Measurements from ENCODE around the gene CACNG7. TPM values are rescaled to one million over a fixed set of nuclear protein-coding genes. Genes with fewer than 3 reads are reported as not detected.

CACNG7 gene
- total RNA-seq, 1 experiment from 2014 or later = not detected

- ATAC-seq (no peak), DNase-seq (no peak)
- Histone ChIP-seq H3K9me2 (replicated peaks; ENCODE audit: low read length) (no peaks in the 10 kb centered on the region), H3K9me3 (ENCODE audit: low read length) (no peaks in the 10 kb centered on the region), H3K36me3 (ENCODE audit: low read depth, low read length) (no peaks in the 10 kb centered on the region), H3K27ac (ENCODE audit: low read length) (no peak overlapping the region), H3K79me2 (ENCODE audit: low read length) (no peaks in the 10 kb centered on the region), H3K9ac (ENCODE audit: low read length) (no peak overlapping the region), H2AFZ (ENCODE audit: low read length) (no peak overlapping the region), H3F3A (ENCODE audit: low read length, unreplicated experiment) (no peaks in the 10 kb centered on the region), H3K4me1 (ENCODE audit: insufficient read depth, low read length) (peaks cover 12% of the 10 kb centered on the region), H4K20me1 (ENCODE audit: low read length) (no peaks in the 10 kb centered on the region), H3K4me2 (ENCODE audit: low read length) (no peak overlapping the region), H3K27me3 (ENCODE audit: low read length) (no peaks in the 10 kb centered on the region), H3K4me3 (ENCODE audit: low read length) (no peak overlapping the region)
- TF ChIP-seq CTCF (conservative IDR thresholded peaks at IDR 0.05; ENCODE audit: low read depth, low read length) (no peak), EZH2 (IDR thresholded peaks at IDR 0.05; ENCODE audit: low read length, unreplicated experiment) (no peak), EZH2phosphoT487 (IDR thresholded peaks at IDR 0.05; ENCODE audit: borderline replicate concordance, low read length) (no peak)
- intact Hi-C loops (cut with micrococcal nuclease) = no loop called here
- ChIA-PET POLR2A (ENCODE audit: unreplicated experiment) (no interaction called here), CTCF (no interaction called here)
- BruUV-seq (replicated peaks) = no TSS peak
These were observed 76.8 kb downstream of the CACNG7 start for GRCh38 chr19:53985863-53986262.

DNA sequence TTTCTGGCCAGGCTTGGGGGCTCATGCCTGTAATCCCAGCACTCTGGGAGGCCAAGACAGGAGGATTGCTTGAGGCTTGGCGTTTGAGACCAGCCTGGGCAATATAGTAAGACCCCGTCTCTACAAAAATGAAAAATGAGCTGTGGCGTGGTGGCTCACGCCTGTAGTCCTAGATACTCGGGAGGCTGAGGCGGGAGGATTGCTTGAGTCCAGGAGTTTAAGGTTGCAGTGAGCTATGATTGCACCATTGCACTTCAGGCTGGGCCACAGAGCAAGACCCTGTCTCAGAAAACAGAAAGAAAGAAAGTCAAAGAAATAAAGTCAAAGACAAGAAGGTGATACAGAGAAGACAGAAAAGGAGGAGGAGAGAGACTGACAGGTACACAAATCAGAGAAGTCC is 79.9 kb downstream of the CACNG7 start:
- intact Hi-C loops (cut with micrococcal nuclease) = no loop called here
- Histone ChIP-seq H3K4me2 (ENCODE audit: low read length) (no peak overlapping the region), H3F3A (ENCODE audit: low read length, unreplicated experiment) (no peaks in the 10 kb centered on the region), H3K36me3 (ENCODE audit: low read depth, low read length) (no peaks in the 10 kb centered on the region), H3K9me3 (ENCODE audit: low read length) (no peaks in the 10 kb centered on the region), H3K27ac (ENCODE audit: low read length) (no peak overlapping the region), H4K20me1 (ENCODE audit: low read length) (no peaks in the 10 kb centered on the region), H3K27me3 (ENCODE audit: low read length) (no peaks in the 10 kb centered on the region), H3K79me2 (ENCODE audit: low read length) (no peaks in the 10 kb centered on the region), H3K4me1 (ENCODE audit: insufficient read depth, low read length) (0 out of 2 replicates have a peak, but pooled peaks cover 3% of the 10 kb centered on the region), H3K4me3 (ENCODE audit: low read length) (no peak overlapping the region), H3K9me2 (replicated peaks; ENCODE audit: low read length) (no peaks in the 10 kb centered on the region), H3K9ac (ENCODE audit: low read length) (no peak overlapping the region), H2AFZ (ENCODE audit: low read length) (no peak overlapping the region)
- BruUV-seq (replicated peaks) = no TSS peak
- ATAC-seq (no peak), DNase-seq (no peak)
- TF ChIP-seq CTCF (conservative IDR thresholded peaks at IDR 0.05; ENCODE audit: low read depth, low read length) (no peak), EZH2 (IDR thresholded peaks at IDR 0.05; ENCODE audit: low read length, unreplicated experiment) (no peak), EZH2phosphoT487 (IDR thresholded peaks at IDR 0.05; ENCODE audit: borderline replicate concordance, low read length) (no peak)
- CTCF ChIA-PET = interaction anchor here (0.6 to 1.1 kb wide), 2 partner anchors 30 to 41 kb away, joined by 9 to 10 read pairs; no protein-coding TSS in a partner anchor
- POLR2A ChIA-PET (ENCODE audit: unreplicated experiment) = no interaction called here

DNA sequence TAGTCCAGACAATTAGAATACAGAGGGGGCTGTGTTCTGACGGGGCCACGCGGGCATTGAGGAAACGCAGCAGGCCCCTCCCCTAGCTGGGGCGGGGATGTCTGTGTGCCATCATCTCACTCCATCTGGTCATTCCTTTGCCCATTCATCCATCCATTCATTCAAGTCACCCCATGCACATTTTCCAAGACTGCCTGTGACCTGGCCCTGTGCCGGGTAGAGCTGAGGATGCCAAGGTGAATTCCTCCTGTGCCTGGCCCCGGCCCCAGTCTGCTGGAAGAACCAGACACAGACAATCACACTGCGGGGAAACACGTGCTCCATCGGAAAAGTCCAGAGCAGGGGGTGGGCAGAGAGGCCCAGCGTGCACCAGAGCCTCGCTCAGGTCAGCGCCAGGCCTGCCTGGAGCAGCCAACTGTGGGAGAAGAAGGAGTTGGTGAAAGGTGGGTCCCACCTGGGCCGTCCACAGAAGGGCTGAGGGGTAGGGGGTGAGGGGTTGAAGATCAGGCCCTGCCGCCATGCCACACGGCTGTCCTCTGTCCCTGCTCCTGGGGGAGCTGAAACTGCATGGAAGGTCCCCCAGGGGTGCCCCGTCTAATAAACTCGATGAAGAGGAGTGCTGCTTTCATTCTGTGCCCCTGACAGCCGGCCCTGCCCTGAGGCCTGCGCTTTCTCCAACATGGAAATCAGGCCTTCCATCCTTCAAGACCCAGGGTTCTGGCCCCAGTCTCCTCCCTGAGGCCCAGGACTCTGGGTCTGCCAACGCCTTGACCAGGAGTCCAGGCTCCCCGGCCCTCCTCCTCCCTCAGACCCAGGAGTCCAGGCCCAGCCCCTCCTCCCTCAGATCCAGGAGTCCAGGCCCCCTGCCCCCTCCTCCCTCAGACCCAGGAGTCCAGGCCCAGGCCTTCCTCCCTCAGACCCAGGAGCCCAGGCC is 80.8 kb downstream of the CACNG7 start:
- no peak overlapping the region for H3K27ac ChIP-seq (ENCODE audit: low read length)
- no peak overlapping the region for H3K4me2 ChIP-seq (ENCODE audit: low read length)
- 0 out of 2 replicates have a peak, but pooled peaks cover 3% of the 10 kb centered on the region for H3K4me1 ChIP-seq (ENCODE audit: insufficient read depth, low read length)

More for the DNA sequence above, 80.8 kb downstream of the CACNG7 start:
- H3K9me2 ChIP-seq (replicated peaks; ENCODE audit: low read length) = no peaks in the 10 kb centered on the region
- intact Hi-C loops (cut with micrococcal nuclease) = no loop called here
- POLR2A ChIA-PET (ENCODE audit: unreplicated experiment) = interaction anchor here (0.6 kb wide), 1 partner anchor 17 kb away, joined by 3 read pairs; no protein-coding TSS in a partner anchor
- BruUV-seq (replicated peaks) = no TSS peak
- no peaks in the 10 kb centered on the region for H4K20me1 ChIP-seq (ENCODE audit: low read length)
- no peaks in the 10 kb centered on the region for H3K36me3 ChIP-seq (ENCODE audit: low read depth, low read length)
- H3K27me3 ChIP-seq (ENCODE audit: low read length) = no peaks in the 10 kb centered on the region
- no peak for DNase-seq
- no peaks in the 10 kb centered on the region for H3K79me2 ChIP-seq (ENCODE audit: low read length)
- CTCF ChIA-PET = no interaction called here
- H3K9me3 ChIP-seq (ENCODE audit: low read length) = no peaks in the 10 kb centered on the region
- no peak for TF ChIP-seq EZH2 (IDR thresholded peaks at IDR 0.05; ENCODE audit: low read length, unreplicated experiment)
- ATAC-seq = no peak
- no peak overlapping the region for H3K4me3 ChIP-seq (ENCODE audit: low read length)
- no peak overlapping the region for H2AFZ ChIP-seq (ENCODE audit: low read length)
- no peak overlapping the region for H3K9ac ChIP-seq (ENCODE audit: low read length)
- no peaks in the 10 kb centered on the region for H3F3A ChIP-seq (ENCODE audit: low read length, unreplicated experiment)

All from PC-3 (cell line).